GM12872 (cell line): ENCODE data around the gene TPCN1.

Experiments used
- TF ChIP-seq, protein P1 (sequence below): IDR thresholded peaks from 3 replicates; pipeline ENCODE4 v1.5.1; 2011; ENCODE audit warnings: low read depth, mild to moderate bottlenecking, low read length, moderate library complexity; ENCODE audit not compliant: insufficient read depth

TPCN1 gene

DNA sequence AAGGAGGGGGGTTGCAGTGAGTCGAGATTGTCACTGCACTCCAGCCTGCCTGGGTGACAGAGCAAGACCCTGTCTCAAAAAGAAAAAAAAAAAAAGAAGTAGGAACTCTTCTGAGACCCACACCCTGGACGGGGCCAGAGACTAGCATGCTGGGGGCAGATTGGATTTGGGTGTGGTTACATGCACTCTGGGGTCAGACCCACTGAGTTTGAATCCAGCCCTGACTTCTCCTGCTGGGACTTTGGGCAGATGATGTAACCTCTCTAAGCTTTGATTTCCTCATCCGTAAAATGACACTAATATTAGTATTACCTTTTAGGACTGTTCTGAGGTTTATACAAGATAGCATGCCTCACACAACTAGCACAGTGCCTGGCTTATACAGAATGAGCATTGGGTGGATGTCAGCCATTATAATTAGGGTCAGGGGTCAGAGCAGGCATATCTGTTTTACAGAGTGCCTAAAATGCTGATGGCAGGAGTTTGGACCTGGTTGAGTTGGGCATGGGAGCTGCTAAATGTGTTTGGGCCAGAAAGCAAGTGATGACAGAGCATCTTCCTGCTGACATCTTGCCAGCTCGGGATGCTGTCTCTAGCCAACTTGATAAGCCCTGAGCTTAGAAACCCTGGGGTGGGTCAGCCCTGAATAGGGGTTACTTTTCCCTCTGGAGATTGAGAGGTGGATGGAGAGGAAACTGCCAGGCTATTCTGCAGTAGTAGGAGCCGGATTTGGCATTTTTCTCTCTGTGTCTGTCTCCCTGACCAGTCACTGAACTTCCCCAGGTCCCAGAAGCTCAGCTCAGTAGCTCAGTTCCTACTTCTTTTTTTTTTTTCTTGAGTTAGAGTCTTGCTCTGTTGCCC lies 15.5 kb downstream of the TPCN1 start:
- TF ChIP-seq, protein P1, sequence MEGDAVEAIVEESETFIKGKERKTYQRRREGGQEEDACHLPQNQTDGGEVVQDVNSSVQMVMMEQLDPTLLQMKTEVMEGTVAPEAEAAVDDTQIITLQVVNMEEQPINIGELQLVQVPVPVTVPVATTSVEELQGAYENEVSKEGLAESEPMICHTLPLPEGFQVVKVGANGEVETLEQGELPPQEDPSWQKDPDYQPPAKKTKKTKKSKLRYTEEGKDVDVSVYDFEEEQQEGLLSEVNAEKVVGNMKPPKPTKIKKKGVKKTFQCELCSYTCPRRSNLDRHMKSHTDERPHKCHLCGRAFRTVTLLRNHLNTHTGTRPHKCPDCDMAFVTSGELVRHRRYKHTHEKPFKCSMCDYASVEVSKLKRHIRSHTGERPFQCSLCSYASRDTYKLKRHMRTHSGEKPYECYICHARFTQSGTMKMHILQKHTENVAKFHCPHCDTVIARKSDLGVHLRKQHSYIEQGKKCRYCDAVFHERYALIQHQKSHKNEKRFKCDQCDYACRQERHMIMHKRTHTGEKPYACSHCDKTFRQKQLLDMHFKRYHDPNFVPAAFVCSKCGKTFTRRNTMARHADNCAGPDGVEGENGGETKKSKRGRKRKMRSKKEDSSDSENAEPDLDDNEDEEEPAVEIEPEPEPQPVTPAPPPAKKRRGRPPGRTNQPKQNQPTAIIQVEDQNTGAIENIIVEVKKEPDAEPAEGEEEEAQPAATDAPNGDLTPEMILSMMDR: no peak

DNA sequence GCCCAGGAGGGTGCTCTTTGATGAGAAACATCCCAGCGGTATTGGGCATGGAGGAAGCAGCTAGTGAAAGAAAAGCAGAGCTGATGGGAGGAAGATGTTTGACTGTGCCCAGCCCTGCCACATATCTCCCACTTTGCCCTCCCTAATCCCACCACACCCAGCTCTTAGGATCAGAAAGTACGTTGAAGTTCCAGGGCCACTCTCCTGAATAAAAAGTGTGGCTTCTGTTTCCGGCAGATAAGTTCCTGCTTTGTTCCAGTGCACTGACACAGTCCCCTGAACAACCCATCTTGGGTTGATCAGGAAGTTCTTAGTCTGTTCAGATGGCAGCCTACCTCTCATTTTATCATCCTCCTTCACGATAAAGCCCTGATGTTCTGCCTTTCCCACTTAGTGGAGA lies 16.5 kb downstream of the TPCN1 start:
- TF ChIP-seq, protein P1: no peak

DNA sequence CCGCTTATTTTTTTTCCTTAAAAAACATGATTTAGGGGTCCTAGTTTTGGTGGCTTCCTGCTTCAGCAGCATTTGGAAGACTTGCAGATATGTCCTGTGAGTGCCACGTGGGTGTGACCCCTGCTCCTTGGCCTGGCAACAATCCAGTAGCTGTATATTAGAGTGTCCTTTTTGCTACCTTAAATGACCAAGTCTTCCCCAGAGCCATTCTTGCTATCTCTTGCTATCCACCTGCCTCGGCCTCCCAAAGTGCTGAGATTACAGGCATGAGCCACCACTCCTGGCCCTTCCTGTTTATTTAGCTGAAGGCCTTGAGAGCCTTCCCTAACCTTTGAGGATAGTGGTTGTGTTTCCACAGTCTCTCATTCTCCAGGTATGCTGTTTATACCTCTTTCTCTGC lies 17.0 kb downstream of the TPCN1 start:
- TF ChIP-seq, protein P1: no peak

DNA sequence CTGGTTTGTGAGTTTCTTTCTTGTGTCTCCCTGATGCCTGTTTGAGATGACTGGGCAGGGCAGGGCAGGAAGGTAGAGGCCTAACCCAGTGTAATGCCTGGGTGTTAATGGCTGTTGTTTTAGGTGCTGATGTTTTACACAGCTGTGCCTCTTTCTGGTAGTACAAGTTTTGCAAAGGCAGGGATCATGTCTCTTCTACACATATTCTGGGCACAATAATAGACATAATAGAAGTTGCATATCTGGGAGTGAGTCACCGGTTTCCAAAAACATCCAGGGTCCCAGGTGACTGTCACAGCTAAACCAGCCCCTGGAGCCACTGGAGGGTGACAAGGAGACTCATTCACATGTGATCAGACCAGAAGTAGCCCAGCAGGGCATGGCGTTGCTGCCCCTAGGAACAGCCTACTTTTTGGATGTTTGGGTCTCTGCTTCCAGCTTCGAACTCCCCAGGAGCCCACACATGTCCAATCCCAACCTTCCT lies 18.1 kb downstream of the TPCN1 start:
- TF ChIP-seq, protein P1: no peak

DNA sequence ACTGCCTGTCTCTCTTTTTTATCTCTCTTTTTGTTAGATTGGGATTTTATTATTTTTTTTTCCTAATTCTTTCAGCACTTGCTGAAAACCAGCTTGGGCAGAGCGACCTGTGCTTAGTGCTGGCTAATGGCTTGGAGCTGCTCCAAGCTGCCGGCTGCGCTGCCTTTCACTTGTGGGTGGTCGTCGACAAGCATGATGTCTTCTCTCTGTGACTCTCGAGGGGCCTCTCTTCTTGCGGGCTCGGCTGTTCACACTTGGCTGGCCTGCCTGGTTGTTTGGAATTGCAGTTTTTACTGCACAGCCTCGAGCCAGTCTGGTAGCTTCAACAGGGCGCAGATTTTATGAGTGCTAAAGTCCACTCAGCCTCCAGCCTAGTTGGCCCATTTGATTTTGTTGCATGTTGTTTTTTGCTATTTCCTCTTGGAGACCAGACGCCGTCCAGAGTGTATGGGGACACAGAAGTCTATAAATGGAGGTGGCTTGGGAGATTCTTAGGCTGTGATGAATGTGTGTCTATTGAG lies 18.6 kb downstream of the TPCN1 start:
- TF ChIP-seq, protein P1: no peak

DNA sequence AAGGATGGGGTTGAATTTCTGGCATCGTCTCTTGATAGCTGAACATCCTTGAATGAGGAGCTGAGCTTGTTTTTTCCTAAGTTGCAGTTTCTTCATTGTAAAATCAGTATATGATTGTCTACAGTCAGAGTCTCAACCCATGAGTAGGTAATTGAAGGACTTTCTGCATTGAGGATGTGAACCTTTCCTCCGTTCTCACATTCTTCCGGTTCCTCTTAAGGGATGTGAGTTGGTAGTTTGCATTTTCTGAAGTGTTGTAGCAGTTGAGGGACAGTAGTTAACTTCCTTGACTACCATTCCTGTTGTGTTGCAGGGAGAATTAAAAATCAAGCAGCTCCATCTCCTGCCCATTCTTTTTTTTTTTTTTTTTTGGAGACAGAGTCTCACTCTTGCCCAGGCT lies 19.1 kb downstream of the TPCN1 start:
- TF ChIP-seq, protein P1: no peak

DNA sequence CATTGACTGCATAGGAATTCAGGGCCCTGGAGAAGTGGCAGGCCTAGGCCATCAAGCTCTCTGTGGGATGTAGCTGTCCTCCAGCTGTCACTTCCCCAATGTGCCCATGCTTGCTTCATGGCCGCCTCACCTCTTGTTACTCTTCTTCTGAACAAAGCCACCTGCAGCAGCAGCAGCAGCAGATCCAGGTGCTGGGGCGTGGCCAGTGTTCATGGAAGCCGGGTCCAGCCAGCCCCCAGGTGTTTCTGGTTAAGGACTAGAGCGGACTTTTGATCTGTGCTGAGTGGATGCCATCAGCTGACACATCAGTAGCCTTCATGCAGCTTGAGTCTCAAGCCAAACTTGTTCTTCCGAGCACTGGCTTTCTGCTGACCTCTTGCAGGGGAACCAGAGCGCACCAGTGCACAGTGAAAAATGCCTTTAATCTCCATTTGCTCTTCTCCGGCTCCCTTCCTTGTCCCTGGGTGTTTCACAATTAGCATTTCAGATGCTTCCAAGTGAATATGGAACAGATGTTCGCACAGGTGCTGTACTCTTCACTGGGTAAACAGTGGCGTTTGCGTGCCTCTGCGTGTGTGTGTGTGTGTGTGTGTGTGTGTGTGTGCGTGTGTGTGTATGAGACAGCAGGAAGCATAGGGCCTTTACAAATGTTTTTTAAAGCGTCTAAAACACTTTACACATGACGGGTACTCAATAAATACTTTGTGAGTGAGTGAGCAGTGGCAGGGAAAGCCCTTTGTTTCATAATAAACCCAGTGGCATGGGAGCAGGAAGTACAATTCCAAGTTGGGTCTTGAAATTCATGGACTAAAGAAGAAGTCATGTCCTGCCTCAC lies 20.1 kb downstream of the TPCN1 start:
- TF ChIP-seq, protein P1: no peak
